Gastrocnemius medialis (tissue), 4 donors: ENCODE data around the gene GLB1L. TPM values are rescaled to one million over a fixed set of nuclear protein-coding genes. Genes with fewer than 3 reads are reported as not detected.

Source experiments
- ATAC-seq, 2 donors: fragments of 150-250 bp; one replicate each; pipeline ENCODE4 v1.9.1; 2016
- DNase-seq, 2 donors: peaks; one replicate each; pipeline ENCODE4 v3.0.0-alpha.2; 2019
- H3K27ac ChIP-seq, 4 donors: fragments of 200-600 bp; sonication (generic); 1 replicate in 1 of 4; 2 replicates in 3 of 4; pipeline ENCODE4 v1.5.1; 2016 to 2018; ENCODE audit warnings: mild to moderate bottlenecking in 2 of 4, moderate library complexity in 1 of 4
- H3K27me3 ChIP-seq, 3 donors: fragments of 200-600 bp; sonication (generic) in 2 of 3; 1 replicate in 1 of 3; 2 replicates in 2 of 3; pipeline versions ENCODE4 v1.5.1 to v1.6.0; 2016 to 2019; ENCODE audit warnings: mild to moderate bottlenecking in 1 of 3, moderate library complexity in 1 of 3
- H3K36me3 ChIP-seq, 2 donors: fragments of 200-600 bp; sonication (generic) in 1 of 2; one replicate each; pipeline ENCODE4 v1.5.1; 2017 to 2018
- H3K4me1 ChIP-seq, 2 donors: fragments of 200-600 bp; sonication (generic) in 1 of 2; one replicate each; pipeline ENCODE4 v1.5.1; 2016 to 2017; ENCODE audit warnings: mild to moderate bottlenecking in 2 of 2
- H3K4me3 ChIP-seq, 4 donors: fragments of 200-600 bp; sonication (generic) in 3 of 4; 1 replicate in 1 of 4; 2 replicates in 3 of 4; pipeline ENCODE4 v1.5.1; 2016 to 2019; ENCODE audit warnings: mild to moderate bottlenecking in 2 of 4
- H3K9me3 ChIP-seq, 3 donors: fragments of 200-600 bp; sonication (generic) in 2 of 3; 1 replicate in 1 of 3; 2 replicates in 2 of 3; pipeline ENCODE4 v1.5.1; 2016 to 2019
- CTCF ChIP-seq, 5 experiments: fragments of 450-650 bp in 3 of 5; fragments of 200-600 bp in 2 of 5; sonication (generic) in 2 of 5; IDR thresholded peaks in 4 of 5; conservative IDR thresholded peaks in 1 of 5; 1 replicate in 4 of 5; 2 replicates in 1 of 5; pipeline ENCODE4 v1.5.1; 2016 to 2019; ENCODE audit warnings: antibody characterized with exemption in 5 of 5, mild to moderate bottlenecking in 3 of 5, moderate library complexity in 3 of 5
- POLR2A ChIP-seq, 2 donors: fragments of 450-650 bp; IDR thresholded peaks; one replicate each; pipeline ENCODE4 v1.6.1; 2017; ENCODE audit warnings: antibody characterized with exemption in 2 of 2, mild to moderate bottlenecking in 2 of 2, moderate library complexity in 2 of 2
- in situ Hi-C, 4 donors: fragments of 200-750 bp; cut with MboI; loops; one replicate each; pipeline versions ENCODE4 v1.15.0 to v1.8.0; 2017; ENCODE audit warnings: low sequenced_read_pairs in 4 of 4
- intact Hi-C: fragments of 100-400 bp; cut with DNase I; formaldehyde crosslinking; loops from one replicate; pipeline ENCODE4 v1.15.1; 2023; ENCODE audit warnings: low total_unique reads
- microRNA counts, 2 donors: library from miRNA; unstranded; fragments of <30 nt; microRNA quantifications; one replicate each; lab custom pipeline; 2016
- microRNA-seq, 2 donors: library from miRNA; unstranded; fragments of <30 nt; microRNA quantifications; one replicate each; pipeline ENCODE4, GENCODE V29; 2016; ENCODE audit warnings: borderline replicate concordance in 2 of 2
- total RNA-seq, 4 donors: library from RNA; depleted of rRNA; stranded (reverse); fragments of >200 nt; gene quantifications; one replicate each; pipeline versions ENCODE4 v1.1.0 to v1.2.3, GENCODE V29; 2016

The GLB1L gene
- total RNA-seq, 4 donors from 2014 or later, result 1.0 to 3.6 (median 1.3) TPM

- DNase-seq (no peak), ATAC-seq (no peak)
- Histone ChIP-seq H3K9me3 (no peaks in the 10 kb centered on the region), H3K4me3 (no peak overlapping the region), H3K27ac (no peak overlapping the region), H3K36me3 (no peaks in the 10 kb centered on the region), H3K27me3 (peaks cover 0 to 9% (median 9%) of the 10 kb centered on the region in 3 donors), H3K4me1 (no peaks in the 10 kb centered on the region)
- intact Hi-C loops (no loop called here), in situ Hi-C loops (no loop called here)
- no peak for TF ChIP-seq CTCF (IDR thresholded peaks at IDR 0.05 in 4 of 5, conservative IDR thresholded peaks at IDR 0.05 in 1 of 5)
- TF ChIP-seq POLR2A (IDR thresholded peaks at IDR 0.05), result no peak
Observed at GRCh38 chr2:219199470-219200211, 45.6 kb downstream of the GLB1L start.

GRCh38 chr2:219198974-219199373 is 46.3 kb downstream of the GLB1L start:
- ATAC-seq (no peak), DNase-seq (no peak)
- Histone ChIP-seq H3K36me3 (no peaks in the 10 kb centered on the region), H3K4me3 (no peak overlapping the region), H3K27me3 (peaks cover 0 to 9% (median 9%) of the 10 kb centered on the region in 3 donors), H3K27ac (no peak overlapping the region), H3K4me1 (no peaks in the 10 kb centered on the region), H3K9me3 (no peaks in the 10 kb centered on the region)
- intact Hi-C loops (no loop called here), in situ Hi-C loops (no loop called here)
- TF ChIP-seq POLR2A (IDR thresholded peaks at IDR 0.05) (no peak), CTCF (IDR thresholded peaks at IDR 0.05 in 4 of 5, conservative IDR thresholded peaks at IDR 0.05 in 1 of 5) (no peak)

- in situ Hi-C loops, result no loop called here
- no peak for ATAC-seq
Observed at GRCh38 chr2:219197388-219197787, 47.9 kb downstream of the GLB1L start.

GRCh38 chr2:219186754-219187456 is 58.3 kb downstream of the GLB1L start:
- ATAC-seq, result no peak
- DNase-seq, result no peak
- TF ChIP-seq CTCF (IDR thresholded peaks at IDR 0.05 in 4 of 5, conservative IDR thresholded peaks at IDR 0.05 in 1 of 5) (no peak), POLR2A (IDR thresholded peaks at IDR 0.05) (no peak)
- in situ Hi-C loops (no loop called here), intact Hi-C loops (no loop called here)
- H3K27ac ChIP-seq, result no peak overlapping the region
- no peaks in the 10 kb centered on the region for H3K27me3 ChIP-seq
- no peak overlapping the region for H3K4me3 ChIP-seq
- H3K9me3 ChIP-seq, result no peaks in the 10 kb centered on the region
- H3K36me3 ChIP-seq, result peaks cover 0 to 26% of the 10 kb centered on the region in 2 donors
- H3K4me1 ChIP-seq, result no peaks in the 10 kb centered on the region

More at GRCh38 chr2:219197388-219197787, 47.9 kb downstream of the GLB1L start:
- no peak for DNase-seq
- intact Hi-C loops, result no loop called here
- no peaks in the 10 kb centered on the region for H3K9me3 ChIP-seq
- TF ChIP-seq POLR2A (IDR thresholded peaks at IDR 0.05) (no peak), CTCF (IDR thresholded peaks at IDR 0.05 in 4 of 5, conservative IDR thresholded peaks at IDR 0.05 in 1 of 5) (no peak)
- no peaks in the 10 kb centered on the region for H3K4me1 ChIP-seq
- no peak overlapping the region for H3K27ac ChIP-seq
- no peaks in the 10 kb centered on the region for H3K36me3 ChIP-seq
- peaks cover 0 to 9% (median 9%) of the 10 kb centered on the region in 3 donors for H3K27me3 ChIP-seq
- H3K4me3 ChIP-seq, result no peak overlapping the region

MicroRNAs within 50 kb of the gene (microRNA counts, 767-probe panel; counts per million panel counts)
- microRNA hsa-miR-153 (lab: Ali Mortazavi, UCI), result 356 to 448 counts per million in 2 donors

Small RNA genes lying within 50 kb of the gene (microRNA-seq; reads per million reads assigned to microRNA genes)
- gene MIR153-1, result 0 reads per million in 2 donors

Other genes with a start within 250 kb of the GLB1L start
- gene CFAP65, start 203.9 kb downstream of the GLB1L start, total RNA-seq, result under 1 TPM in 1 of 4 donors, not detected in 3; 0.09 TPM
- under 1 TPM in 1 of 4 donors, not detected in 3; 0.27 TPM for gene IHH, start 184.5 kb downstream of the GLB1L start, total RNA-seq
- 10 to 100 TPM; 24.5 to 39.0 (median 26.4) TPM for gene NHEJ1, start 84.6 kb downstream of the GLB1L start, total RNA-seq
- 1 to 10 TPM in 1 of 4 donors, under 1 TPM in 1, not detected in 2; 0.11 to 1.5 TPM for gene SLC23A3, start 75.4 kb downstream of the GLB1L start, total RNA-seq
- 100 to 1,000 TPM in 1 of 4 donors, 10 to 100 TPM in 3; 53.5 to 114 (median 55.9) TPM for gene CNPPD1, start 68.5 kb downstream of the GLB1L start, total RNA-seq
- 10 to 100 TPM; 39.8 to 57.2 (median 44.9) TPM for gene RETREG2, start 67.2 kb downstream of the GLB1L start, total RNA-seq
- gene ZFAND2B, start 38.7 kb downstream of the GLB1L start, total RNA-seq, result 10 to 100 TPM; 33.2 to 60.8 (median 41.2) TPM
- 10 to 100 TPM; 15.0 to 45.8 (median 31.8) TPM for gene ABCB6, start 26.5 kb downstream of the GLB1L start, total RNA-seq
- 100 to 1,000 TPM; 111 to 208 (median 176) TPM for gene ATG9A, start 15.8 kb downstream of the GLB1L start, total RNA-seq
- 10 to 100 TPM; 13.0 to 23.0 (median 19.1) TPM for gene ANKZF1, start 15.6 kb downstream of the GLB1L start, total RNA-seq
- gene STK16, start within 50 bp of the GLB1L start, total RNA-seq, result 10 to 100 TPM in 3 of 4 donors, 1 to 10 TPM in 1; 4.4 to 19.3 (median 14.2) TPM
- not detected for gene TUBA4B, start 7.8 kb upstream of the GLB1L start, total RNA-seq
- gene TUBA4A, start 8.5 kb upstream of the GLB1L start, total RNA-seq, result 100 to 1,000 TPM; 351 to 797 (median 386) TPM
- gene DNAJB2, start 33.9 kb upstream of the GLB1L start, total RNA-seq, result 10 to 100 TPM; 58.6 to 76.5 (median 71.8) TPM
- not detected for gene PTPRN, start 64.0 kb upstream of the GLB1L start, total RNA-seq
- gene RESP18, start 87.3 kb upstream of the GLB1L start, total RNA-seq, result not detected
- gene DNPEP, start 142.5 kb upstream of the GLB1L start, total RNA-seq, result 100 to 1,000 TPM in 1 of 4 donors, 10 to 100 TPM in 3; 56.0 to 147 (median 65.3) TPM
- over 10,000 TPM; 19,008 to 28,635 (median 23,575) TPM for gene DES, start 172.9 kb upstream of the GLB1L start, total RNA-seq
- gene SPEG, start 189.4 kb upstream of the GLB1L start, total RNA-seq, result 100 to 1,000 TPM; 104 to 387 (median 222) TPM